Measurements from ENCODE around the gene OTUD7B. TPM values are rescaled to one million over a fixed set of nuclear protein-coding genes. Genes with fewer than 3 reads are reported as not detected.
"Not testable (repeated sequence)": the region's sequence is repeated elsewhere in the genome, so short reads cannot be mapped to it uniquely, and the experiment has no call there.

The OTUD7B gene
- total RNA-seq, 1 donor from 2014 or later, result 14.7 TPM

DNA sequence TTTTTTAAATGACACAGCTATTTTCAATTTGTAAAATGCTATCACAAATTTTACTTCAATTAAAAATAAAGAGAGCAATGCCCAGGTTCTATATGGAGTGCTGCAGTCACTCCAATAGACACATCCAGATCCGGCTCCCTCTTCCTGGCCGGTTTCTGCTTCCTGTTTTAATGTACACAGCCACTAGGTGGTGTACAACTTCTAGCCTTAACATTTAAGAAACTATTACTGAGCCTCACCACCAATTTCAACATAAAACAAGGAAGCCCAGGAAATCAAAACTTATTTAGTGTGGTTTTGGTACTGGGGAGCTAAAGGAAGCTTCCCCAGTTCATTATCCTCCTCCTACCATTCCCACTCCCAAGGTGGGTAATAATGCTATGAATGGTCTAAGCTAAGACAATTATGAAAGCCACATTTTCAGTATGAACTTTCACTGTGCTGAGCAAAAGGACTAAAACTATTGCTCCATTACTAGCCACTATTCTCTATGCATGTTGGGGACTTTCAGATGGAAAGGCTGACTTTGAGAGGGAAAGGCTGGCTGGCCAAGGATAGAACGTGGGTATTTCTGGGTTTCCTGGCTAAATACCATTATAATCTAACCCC is 48.4 kb downstream of the OTUD7B start:
- intact Hi-C loops (cut with micrococcal nuclease), result loop anchor here (1.0 to 2.0 kb wide), 6 partner anchors 35 to 225 kb away; partner anchors contain the start of genes SF3B4 and VPS45

DNA sequence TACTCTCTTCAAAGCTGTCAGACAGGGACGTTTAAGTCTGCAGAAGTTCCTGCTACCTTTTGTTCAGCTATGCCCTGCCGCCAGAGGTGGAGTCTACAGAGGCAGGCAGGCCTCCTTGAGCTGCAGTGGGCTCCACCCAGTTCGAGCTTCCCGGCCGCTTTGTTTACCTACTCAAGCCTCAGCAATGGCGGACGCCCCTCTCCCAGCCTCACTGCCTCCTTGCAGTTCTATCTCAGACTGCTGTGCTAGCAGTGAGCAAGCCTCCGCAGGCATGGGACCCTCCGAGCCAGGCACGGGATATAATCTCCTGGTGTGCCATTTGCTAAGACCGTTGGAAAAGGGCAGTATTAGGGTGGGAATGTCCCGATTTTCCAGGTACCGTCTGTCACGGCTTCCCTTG is 53.0 kb downstream of the OTUD7B start:
- intact Hi-C loops (cut with micrococcal nuclease), result not testable (repeated sequence)

DNA sequence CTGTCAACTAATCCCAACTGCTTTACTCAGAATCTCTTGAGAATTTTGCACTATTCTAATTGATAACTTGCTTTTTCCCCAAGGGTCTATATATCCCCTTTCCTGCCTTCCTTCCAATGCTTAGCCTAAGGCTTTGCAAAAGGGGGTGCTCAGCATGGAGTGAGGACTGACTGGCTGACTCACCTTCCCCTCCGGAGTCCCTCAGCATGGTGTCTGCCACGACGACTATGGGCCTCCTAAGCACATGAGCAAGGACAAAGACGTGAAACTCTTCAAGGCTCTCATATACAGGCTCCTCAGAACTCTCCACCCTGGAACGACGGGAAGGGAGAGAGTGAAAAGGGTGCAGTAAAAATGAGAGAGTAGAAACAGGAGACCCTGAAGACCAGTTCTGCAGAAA is 60.6 kb downstream of the OTUD7B start:
- intact Hi-C loops (cut with micrococcal nuclease), result no loop called here

DNA sequence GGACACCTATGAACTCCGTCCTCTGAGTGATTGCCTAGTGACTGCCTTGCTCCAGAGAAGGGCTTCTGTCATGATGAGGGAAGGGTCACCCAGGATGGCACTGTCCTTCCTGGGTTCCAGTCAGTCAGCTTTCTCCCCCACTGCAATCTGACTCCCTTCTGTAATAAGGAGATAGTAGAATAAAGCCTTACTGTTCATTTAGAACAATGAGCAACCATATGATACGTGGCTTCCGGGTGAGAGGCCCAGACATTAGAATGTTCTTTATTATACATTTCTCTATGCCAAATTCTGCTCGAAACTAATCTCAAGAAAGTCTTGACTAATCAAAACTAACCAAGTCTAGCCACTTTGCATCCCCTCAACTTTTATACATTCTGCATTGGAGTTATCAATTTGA is 65.3 kb downstream of the OTUD7B start:
- intact Hi-C loops (cut with micrococcal nuclease), result no loop called here

DNA sequence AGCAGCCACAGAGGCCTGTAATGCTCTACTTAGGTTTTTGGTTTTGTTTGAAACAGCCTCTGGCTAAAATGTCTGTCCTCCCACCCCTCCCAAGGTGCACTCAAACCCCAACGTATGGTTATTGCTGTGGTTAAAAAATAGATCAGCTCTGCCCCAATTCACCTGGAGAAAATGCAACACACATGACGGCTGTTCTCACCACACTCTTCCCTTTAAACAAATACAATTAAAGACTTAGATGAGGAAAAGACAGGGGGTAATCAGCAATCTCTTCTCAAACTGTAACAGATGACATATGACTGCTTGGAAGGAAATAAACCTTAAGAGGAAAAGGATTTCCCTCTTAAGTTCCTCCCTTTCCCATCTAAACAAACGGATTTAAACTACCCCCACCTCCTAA is 67.6 kb downstream of the OTUD7B start:
- intact Hi-C loops (cut with micrococcal nuclease), result no loop called here

DNA sequence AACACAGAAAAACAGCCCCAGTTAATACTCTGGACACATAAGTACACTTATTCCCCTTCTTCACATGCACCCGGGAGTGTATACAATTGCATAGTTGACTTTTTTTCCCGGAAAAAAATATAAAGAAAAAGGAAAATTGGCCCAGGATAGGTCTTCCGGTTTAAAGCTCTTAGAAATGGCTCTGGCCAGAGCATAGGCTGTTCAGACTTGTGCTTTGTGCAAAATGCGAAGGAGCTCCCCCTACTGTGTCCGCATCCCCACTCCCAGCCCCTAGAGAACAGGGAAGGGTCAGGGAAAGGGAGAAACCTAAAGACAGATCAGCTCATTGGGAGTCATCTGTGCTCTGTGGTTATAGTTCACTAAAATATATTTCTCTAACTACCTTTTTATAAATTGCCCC is 68.3 kb downstream of the OTUD7B start:
- intact Hi-C loops (cut with micrococcal nuclease), result no loop called here

DNA sequence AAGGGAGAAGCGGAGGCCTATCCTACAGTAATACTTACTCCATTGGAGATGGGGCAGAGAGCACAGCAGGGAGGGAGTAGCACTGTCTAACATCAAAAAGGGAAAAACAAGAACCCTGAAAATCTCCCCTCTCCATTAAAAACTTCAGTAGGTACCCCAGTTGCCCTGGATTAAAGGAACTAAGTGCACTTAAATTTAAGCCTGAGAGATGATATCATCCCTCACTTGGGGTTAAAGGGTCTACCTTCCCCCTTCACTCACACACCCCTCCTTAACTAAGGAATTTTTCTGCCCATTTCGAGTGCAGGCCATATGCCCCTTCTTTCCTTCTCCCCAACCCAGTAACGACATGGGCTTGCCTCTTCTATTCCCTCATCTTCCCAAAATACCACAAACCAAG is 70.1 kb downstream of the OTUD7B start:
- intact Hi-C loops (cut with micrococcal nuclease), result no loop called here

DNA sequence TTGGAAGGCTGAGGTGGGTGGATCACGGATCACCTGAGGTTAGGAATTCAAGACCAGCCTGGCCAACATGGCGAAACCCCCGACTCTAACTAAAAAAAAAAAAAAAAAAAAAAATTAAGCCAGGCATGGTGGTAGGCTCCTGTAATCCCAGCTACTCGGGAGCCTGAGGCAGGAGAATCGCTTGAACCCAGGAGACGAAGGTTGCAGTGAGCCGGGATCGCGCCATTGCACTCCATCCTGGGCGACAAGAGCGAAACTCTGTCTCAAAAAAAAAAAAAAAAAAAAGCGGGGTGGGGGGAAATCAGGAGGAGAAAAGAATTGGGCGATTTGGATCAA is 71.9 kb downstream of the OTUD7B start:
- intact Hi-C loops (cut with micrococcal nuclease), result loop anchor here (1.0 to 10.0 kb wide), 3 partner anchors 11 to 546 kb away; partner anchors contain the start of genes SF3B4 and TARS2

DNA sequence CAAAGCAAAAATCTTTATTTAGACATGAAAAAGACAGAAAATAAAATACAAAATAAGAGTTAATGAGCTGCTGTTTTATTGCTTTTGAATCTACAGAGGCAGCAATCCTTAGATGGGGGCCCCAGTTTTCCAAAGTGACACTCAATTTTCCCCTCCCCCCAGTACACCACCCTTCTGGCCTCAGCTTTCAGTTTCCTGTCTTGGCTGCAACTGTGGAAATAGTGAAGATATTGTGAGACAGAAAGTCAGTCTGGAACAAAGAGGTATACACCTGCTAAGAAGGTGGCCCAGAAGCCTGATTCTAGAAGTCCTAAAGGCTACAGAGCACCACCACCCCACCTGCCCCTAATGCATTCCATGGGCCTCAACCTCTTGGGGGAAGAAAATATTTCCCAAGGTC is 72.8 kb downstream of the OTUD7B start:
- intact Hi-C loops (cut with micrococcal nuclease), result loop anchor here (10.0 kb wide), 1 partner anchor 547 kb away; the partner anchor contains the start of gene TARS2

DNA sequence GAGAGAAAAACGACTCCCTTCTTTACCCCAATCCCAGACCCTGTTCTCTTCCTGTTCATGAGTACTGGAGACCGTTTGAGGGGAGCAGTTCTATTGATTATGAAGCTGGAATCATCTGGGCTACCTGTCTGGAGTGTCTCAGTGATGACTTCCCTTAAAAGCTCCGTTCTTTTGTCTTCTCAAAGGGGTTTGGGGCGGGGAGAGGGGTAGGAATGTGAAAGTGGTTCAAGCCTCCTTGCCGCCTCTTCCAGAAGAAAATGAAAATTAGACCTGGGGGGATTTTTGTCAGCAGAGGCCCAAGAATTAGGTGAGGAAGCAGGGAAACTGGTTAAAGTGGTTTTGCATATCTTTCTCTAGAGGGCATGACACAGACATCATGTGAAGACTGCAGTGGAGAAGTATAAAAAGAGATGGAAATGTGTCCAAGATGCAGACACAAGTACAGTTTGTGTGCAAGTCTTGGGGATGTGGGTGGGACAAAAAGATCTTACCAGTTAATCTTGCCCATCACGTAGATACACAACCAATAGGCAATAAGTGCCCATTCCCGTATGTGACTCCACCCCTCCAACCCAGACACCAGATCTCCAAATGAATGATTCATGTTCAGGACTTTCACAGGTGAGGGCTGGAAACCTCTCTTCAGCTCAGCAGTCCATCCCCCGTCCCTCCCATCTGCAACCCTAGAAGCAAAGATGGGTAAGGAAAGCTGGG is 73.4 kb downstream of the OTUD7B start:
- intact Hi-C loops (cut with micrococcal nuclease), result loop anchor here (10.0 kb wide), 1 partner anchor 548 kb away; the partner anchor contains the start of gene TARS2

DNA sequence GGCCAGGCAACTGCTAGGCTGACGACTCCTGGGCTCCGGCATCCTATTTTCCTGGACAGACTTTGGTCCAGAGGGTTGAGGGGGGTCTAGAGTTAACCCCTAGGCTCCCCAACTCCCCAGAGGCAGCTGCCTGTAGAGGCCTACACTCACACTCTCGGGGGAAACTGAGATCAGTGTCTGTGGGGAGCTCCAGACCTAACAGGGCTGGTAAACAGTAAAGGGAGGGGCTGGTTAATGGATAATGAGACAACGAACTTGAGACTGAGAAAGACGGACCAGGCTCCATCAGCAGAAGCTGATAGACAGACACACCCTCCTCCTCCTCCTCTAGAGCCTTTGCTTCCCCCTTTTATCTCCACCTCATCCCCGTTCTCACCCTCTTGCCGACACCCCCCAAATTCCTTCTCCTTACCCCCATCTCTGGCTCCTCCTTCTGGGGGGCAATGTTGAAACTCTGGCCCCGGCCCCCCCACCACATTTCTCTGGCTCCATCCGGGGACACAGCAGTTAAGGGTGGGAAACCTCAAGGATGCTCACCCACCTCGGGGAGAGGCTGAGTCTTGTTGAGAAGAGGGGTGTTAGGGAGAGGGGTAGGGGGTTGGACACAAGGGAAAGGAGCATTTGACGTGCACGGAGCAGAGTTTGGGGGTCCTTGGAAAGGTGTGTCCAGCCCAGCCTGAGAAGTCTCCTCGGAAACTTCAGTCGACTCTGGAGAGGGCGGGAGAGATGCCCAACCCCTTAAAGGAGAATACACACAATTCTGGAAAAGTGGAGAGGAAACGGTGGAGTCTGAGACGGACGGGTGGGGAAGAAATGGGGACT is 74.1 kb downstream of the OTUD7B start, which contains the start of gene MTMR11:
TSS of gene MTMR11 (minus strand) at position 710 of the 822 bp plus-strand sequence. CDS start at position 478, 232 bp downstream.
- intact Hi-C loops (cut with micrococcal nuclease), result loop anchor here (10.0 kb wide), 1 partner anchor 548 kb away; the partner anchor contains the start of gene TARS2

DNA sequence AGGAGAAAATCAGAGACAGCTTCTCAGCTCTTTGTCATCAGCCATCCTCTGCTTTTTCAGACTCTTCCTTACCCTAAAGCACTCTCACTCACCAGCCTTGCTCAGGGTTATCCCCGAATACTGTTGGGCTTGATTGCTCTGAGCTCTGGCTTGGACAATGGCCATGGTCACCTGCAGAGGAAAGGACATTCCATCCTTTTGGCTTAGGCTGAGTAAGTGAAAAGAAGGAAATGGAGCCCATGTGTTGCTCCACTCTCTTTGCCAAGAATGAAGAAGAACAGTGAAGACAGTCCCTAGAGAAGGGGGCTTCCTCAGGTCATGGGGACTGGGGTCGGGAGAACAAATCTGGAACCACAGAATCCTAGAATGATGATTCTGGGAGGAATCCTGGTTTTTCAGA is 76.2 kb downstream of the OTUD7B start:
- intact Hi-C loops (cut with micrococcal nuclease), result loop anchor here (10.0 kb wide), 1 partner anchor 550 kb away; the partner anchor contains the start of gene TARS2

DNA sequence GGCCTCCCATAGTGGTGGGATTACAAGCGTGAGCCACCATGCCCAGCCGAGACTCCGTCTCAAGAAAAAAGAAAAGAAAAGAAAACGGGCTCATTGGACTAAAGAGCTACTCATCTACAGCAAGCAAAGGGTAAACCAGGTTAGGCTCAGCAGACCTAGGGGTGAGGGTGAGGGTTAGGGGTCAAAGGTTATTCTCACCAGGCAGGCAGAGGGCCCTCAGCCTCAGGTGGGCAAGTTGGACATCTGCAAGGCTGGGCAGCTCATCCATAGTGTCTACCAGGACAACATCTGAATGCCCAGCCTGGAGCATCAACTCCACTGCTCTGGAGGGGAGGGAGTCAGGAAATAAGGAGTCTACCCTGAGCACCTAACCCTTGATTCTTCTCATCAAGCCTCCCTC is 77.3 kb downstream of the OTUD7B start:
- intact Hi-C loops (cut with micrococcal nuclease), result loop anchor here (10.0 kb wide), 1 partner anchor 552 kb away; the partner anchor contains the start of gene TARS2

DNA sequence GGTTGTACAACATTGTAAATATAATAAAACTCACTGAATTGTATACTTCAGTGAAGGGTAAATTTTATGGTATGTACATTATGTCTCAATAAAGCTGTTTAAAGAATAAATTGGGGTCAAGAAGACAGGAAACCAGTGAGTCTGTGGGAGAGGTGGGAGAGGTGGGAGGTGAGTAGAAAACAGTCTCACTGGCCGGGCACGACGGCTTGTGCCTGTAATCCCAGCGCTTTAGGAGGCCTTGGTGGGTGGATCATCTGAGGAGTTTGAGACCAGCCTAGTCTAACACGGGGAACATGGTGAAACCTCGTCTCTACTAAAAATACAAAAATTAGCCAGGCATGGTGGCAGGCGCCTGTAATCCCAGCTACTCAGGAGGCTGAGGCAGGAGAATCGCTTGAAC is 78.1 kb downstream of the OTUD7B start:
- intact Hi-C loops (cut with micrococcal nuclease), result loop anchor here (10.0 kb wide), 1 partner anchor 552 kb away; the partner anchor contains the start of gene TARS2

DNA sequence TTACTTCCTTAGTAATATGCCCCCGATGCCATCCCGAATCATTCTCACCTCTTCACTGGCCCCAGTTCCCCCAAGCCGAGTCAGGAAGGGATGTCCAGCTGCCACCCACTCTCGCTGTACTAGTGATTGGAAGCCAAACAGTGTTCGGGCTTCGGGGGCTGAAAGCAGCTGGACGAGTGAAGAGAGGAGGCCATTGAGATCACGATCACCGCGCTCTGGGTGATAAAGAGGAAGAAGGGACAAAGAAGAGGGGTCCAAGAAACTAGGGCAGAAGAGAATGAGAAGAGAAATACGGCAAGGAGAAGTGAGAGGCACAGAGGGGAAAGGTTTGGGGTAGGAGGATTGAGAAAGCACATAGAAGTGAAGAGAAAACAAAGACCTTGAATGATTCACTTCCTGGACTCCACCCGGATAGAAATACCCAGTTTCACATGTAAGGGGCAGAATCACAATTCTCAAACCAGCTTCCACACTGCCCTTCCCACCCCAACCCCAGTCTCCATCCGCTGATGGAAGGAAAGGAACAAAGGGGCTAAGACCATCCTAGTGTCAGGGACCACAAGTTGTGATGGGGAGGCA is 79.2 kb downstream of the OTUD7B start:
- intact Hi-C loops (cut with micrococcal nuclease), result loop anchor here (10.0 kb wide), 1 partner anchor 554 kb away; the partner anchor contains the start of gene TARS2

DNA sequence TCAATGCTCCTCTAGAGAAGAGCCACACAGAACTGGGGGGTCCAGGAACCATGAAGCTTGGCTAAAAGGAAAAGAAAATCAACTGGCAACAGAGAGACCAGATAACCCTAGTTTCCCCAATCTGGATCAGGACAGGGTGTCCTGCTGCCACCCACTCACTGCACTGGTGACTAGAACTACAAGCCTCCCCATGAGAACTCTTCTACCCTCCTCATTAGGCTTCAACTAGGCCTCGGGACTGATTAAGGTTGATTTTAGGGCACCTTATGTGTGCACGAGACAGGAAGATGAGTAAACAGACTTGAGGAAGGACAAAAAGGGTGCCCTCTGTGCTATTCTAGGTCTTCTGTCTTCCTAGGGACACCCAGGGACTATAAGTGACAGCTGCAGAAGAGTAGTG is 80.7 kb downstream of the OTUD7B start:
- intact Hi-C loops (cut with micrococcal nuclease), result loop anchor here (2.0 to 10.0 kb wide), 3 partner anchors 222 to 1079 kb away; partner anchors contain the start of genes PRUNE1 and TARS2

DNA sequence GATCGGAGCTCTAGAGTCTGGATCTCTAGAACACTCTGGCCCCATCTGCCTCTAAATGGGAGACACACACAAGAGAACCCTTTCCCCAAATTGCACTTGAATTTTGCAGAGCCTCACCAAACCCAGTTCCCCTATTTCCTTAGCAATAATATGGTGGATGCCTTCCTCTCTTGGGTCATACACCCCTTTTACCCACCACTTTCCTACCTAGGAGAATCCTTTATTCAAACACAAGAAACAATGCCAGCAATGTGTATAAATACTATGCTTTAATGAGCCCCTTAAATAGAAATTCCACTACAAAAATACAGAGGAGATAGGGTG is 82.2 kb downstream of the OTUD7B start:
- intact Hi-C loops (cut with micrococcal nuclease), result loop anchor here (2.0 to 5.0 kb wide), 2 partner anchors 224 to 1080 kb away; partner anchors contain the start of gene PRUNE1

DNA sequence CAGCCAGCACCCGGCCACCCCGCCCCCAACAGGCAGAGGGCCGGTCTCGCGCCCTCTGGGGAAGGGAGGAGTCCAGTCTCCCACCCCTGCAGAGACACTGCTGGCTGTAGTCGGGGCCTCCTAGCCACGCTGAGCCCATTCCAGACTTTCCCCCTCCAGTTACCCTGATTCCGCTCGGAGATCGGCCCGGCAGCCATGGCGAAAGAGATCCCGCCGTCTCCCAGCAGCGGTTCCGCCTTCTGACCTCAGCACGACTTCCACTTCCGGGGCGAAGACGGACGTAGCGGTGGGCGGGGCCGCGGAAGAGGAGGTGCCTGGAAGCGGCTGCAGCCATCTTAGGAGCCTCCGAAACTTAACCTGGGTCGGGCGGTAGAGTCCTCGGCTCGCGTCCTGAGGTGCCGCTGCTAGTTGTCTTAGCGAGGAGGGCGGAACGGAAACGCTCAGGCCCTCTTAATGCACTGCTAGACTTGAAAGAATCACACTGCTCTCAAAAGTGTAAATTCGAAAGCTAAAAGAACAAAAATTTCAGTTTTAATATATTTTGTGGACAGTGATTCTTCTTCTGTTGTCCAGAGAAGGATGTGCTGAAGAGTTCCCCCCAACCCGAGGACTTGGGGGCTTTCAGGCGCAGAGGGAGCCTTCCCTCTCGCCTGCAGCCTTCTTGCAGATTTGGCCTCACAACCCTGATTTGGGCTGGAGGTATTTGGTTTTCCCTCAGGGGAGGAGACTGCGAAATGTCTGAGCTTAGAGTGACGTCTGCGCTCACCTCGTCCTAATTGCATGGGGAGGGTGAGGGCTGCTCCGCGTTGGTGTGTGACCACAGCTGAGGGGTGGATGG is 82.7 kb downstream of the OTUD7B start, which contains the start of gene SF3B4:
TSS of gene SF3B4 (minus strand) at position 241 of the 838 bp plus-strand sequence. CDS start at position 197, 44 bp downstream.
- intact Hi-C loops (cut with micrococcal nuclease), result loop anchor here (1.0 to 5.0 kb wide), 9 partner anchors 10 to 1081 kb away; partner anchors contain the start of genes BOLA1, OTUD7B, PRUNE1 and SV2A

DNA sequence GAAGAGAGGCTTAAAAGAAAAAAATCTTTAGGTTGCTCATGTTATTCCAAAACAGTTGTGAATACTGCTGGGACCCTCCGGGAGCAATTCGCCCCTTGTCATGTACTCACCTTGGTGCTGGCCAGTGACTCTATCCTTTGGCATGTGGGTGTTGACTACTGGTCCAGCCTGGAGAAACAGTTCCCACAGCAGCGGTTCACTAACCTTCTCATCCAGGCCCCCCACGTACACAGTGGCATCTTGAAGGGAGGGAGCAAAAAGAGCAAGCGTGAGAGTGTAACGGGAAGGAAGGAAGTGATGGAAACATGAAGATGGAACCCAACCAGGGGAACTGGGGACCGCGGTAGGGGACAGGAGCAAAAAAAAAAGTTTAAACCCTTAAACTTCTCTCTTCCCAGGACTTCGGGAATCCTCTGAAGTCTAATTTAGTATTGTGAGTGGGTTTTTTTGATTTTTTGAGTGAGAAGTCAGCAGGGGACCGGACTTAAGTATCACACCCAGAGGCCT is 83.4 kb downstream of the OTUD7B start:
- intact Hi-C loops (cut with micrococcal nuclease), result loop anchor here (1.0 to 5.0 kb wide), 8 partner anchors 10 to 225 kb away; partner anchors contain the start of genes BOLA1, OTUD7B, SV2A and VPS45

Data from T-helper 1 cell treated with Interleukin-12 subunit alpha and Interleukin-12 subunit beta and Interleukin-4 antibody, amounts not matched to agents 30 ng/mL and 1 ng/mL, for 36 hours (primary cell).